Posterior vena cava (tissue), 2 donors: ENCODE data around the gene ACAD9. TPM values are rescaled to one million over a fixed set of nuclear protein-coding genes. Genes with fewer than 3 reads are reported as not detected.

ENCODE experiments used
- total RNA-seq, 2 donors: library from RNA; stranded (reverse); fragmentation: NEBNext Ultra II Directional; extraction: Animal tissue kit (Norgen Biotek cat#: 25700); gene quantifications; one replicate each; pipeline ENCODE4 v1.2.1, GENCODE V29; 2021
- donor health status: DM: yes; HTN: yes; CAD: no.
- donor health status: DM: yes; HTN: yes; CAD: no.

The ACAD9 gene
- total RNA-seq, 2 donors from 2014 or later, result 27.2 to 32.4 TPM

Other genes starting within 250 kb of the ACAD9 start
- 100 to 1,000 TPM; 144 to 155 TPM for gene RPN1, start 228.8 kb upstream of the ACAD9 start, total RNA-seq
- gene RAB7A, start 153.4 kb upstream of the ACAD9 start, total RNA-seq, result 100 to 1,000 TPM; 207 to 216 TPM
- gene CFAP92, start 114.5 kb downstream of the ACAD9 start, total RNA-seq, result under 1 TPM; 0.14 to 0.28 TPM
- gene EFCC1, start 121.7 kb downstream of the ACAD9 start, total RNA-seq, result 1 to 10 TPM; 1.3 to 2.1 TPM
- gene GP9, start 181.2 kb downstream of the ACAD9 start, total RNA-seq, result under 1 TPM in 1 of 2 donors, not detected in 1; 0.48 TPM
- gene RAB43, start 242.2 kb downstream of the ACAD9 start, total RNA-seq, result 10 to 100 TPM; 18.1 to 21.7 TPM